Upper lobe of right lung (tissue), 1 donor: ENCODE data around the gene FAM20A. TPM values are rescaled to one million over a fixed set of nuclear protein-coding genes. Genes with fewer than 3 reads are reported as not detected.

Source experiments
- ATAC-seq: fragments of 200-7000 bp; cut with Tn5 transposase; one replicate; pipeline ENCODE4 v1.9.1; 2020; ENCODE audit warnings: mild to moderate bottlenecking, moderate library complexity
- DNase-seq: peaks from one replicate; pipeline ENCODE4 v3.0.0-alpha.2; 2020
- H3K27ac ChIP-seq: fragments of 200-600 bp; one replicate; pipeline ENCODE4 v1.8.0; 2022
- H3K27me3 ChIP-seq: fragments of 200-600 bp; one replicate; pipeline ENCODE4 v1.8.0; 2022; ENCODE audit warnings: mild to moderate bottlenecking
- H3K36me3 ChIP-seq: fragments of 200-600 bp; one replicate; pipeline ENCODE4 v1.8.0; 2022
- H3K4me1 ChIP-seq: fragments of 200-600 bp; one replicate; pipeline ENCODE4 v1.8.0; 2022
- H3K4me3 ChIP-seq: fragments of 200-600 bp; one replicate; pipeline ENCODE4 v1.8.0; 2022; ENCODE audit warnings: mild to moderate bottlenecking
- H3K9me3 ChIP-seq: fragments of 200-600 bp; one replicate; pipeline ENCODE4 v1.8.0; 2022
- intact Hi-C: fragments of 100-400 bp; cut with DNase I; formaldehyde crosslinking; loops from one replicate; pipeline ENCODE4 v1.11.0; 2022
- total RNA-seq: library from RNA; stranded (reverse); fragmentation: NEBNext Ultra II Directional; extraction: Animal tissue kit (Norgen Biotek cat#: 25700); gene quantifications from one replicate; pipeline ENCODE4 v1.2.1, GENCODE V29; 2021
- TF ChIP-seq, protein P1 (sequence below): fragments of 200-600 bp; IDR thresholded peaks from one replicate; pipeline ENCODE4 v1.8.0; 2022; ENCODE audit warnings: antibody characterized with exemption
- donor health status: DM: no; HTN: yes; CAD: no; lungs with severe emphysema.

The FAM20A gene
- total RNA-seq, 1 donor from 2014 or later: 43.3 TPM

DNA sequence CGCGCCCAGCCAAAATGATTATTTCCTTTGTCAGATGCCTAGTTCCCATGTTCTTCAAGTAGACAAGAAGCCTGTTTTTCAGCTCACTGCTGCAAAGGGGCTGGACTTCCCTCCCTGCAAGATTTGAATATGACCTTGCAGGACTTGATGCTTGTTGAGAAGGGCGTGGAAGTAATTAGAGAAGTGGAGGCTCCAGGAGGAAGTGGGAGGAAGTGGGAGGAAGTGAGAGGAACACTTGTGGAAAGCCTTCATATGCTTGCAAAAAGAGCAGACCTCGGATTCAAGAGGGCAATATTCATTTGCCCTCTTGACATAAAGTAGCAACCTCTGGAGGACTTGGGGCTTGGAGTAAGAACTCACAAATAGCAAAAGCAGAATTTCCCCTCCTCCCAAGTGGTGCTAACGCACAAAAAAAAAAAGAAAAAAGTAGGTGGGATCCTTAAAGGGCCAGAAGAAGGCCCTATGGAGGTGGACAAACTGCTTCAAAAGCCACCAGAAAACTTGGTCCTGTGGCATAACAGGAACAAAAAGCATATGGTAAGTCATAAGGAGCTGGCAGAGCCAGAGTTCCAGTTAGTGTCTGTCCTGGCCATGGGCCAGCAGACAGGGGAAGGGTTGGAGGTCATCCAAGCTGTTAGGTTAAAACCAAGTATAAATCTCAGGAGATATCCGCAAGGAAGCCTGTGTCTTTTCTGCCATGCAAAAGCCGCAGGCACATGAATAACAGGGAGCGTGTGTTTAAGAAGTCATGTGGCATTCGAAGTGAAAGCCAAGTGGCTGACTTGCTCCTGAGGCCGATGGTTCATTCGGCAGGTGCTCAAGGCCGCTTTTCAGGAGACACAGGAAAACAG is 109.6 kb downstream of the FAM20A start:
- Histone ChIP-seq H3K9me3 (no peaks in the 10 kb centered on the region), H3K27ac (peak overlapping the region; percentile 69), H3K4me1 (peaks cover 23% of the 10 kb centered on the region), H3K4me3 (peak overlapping the region; percentile 6), H3K36me3 (no peaks in the 10 kb centered on the region), H3K27me3 (no peaks in the 10 kb centered on the region)
- intact Hi-C loops: no loop called here
- peak; percentile 93 for ATAC-seq
- TF ChIP-seq, protein P1, sequence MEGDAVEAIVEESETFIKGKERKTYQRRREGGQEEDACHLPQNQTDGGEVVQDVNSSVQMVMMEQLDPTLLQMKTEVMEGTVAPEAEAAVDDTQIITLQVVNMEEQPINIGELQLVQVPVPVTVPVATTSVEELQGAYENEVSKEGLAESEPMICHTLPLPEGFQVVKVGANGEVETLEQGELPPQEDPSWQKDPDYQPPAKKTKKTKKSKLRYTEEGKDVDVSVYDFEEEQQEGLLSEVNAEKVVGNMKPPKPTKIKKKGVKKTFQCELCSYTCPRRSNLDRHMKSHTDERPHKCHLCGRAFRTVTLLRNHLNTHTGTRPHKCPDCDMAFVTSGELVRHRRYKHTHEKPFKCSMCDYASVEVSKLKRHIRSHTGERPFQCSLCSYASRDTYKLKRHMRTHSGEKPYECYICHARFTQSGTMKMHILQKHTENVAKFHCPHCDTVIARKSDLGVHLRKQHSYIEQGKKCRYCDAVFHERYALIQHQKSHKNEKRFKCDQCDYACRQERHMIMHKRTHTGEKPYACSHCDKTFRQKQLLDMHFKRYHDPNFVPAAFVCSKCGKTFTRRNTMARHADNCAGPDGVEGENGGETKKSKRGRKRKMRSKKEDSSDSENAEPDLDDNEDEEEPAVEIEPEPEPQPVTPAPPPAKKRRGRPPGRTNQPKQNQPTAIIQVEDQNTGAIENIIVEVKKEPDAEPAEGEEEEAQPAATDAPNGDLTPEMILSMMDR: no peak
- peak; percentile 63 for DNase-seq

DNA sequence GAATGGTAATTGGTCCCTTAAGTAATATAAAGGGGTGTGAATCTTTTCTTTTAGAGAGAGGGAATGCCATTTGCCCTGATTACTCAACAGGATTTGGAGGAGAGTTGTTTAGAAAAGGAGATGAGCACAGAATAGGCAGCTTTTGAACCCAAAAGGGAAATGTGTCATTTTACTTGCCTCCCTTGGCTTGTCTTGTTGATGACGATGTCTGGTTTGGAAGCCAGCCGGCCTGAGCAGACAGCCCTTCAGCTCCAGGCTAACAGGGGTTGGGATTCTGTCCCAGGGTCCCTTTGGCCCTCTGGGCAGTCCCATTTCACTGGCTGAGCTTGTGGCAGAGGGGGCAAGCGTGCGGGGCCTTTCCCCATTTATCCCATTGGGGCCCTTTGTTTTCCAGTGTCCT is 111.2 kb downstream of the FAM20A start:
- DNase-seq (no peak), ATAC-seq (no peak)
- TF ChIP-seq, protein P1: no peak
- Histone ChIP-seq H3K27ac (no peak overlapping the region), H3K4me1 (peaks cover 27% of the 10 kb centered on the region), H3K9me3 (no peaks in the 10 kb centered on the region), H3K36me3 (no peaks in the 10 kb centered on the region), H3K4me3 (no peak overlapping the region), H3K27me3 (no peaks in the 10 kb centered on the region)
- intact Hi-C loops: no loop called here

Other genes starting within 250 kb of the FAM20A start
- 38.1 TPM for gene WIPI1, start 143.9 kb downstream of the FAM20A start, total RNA-seq
- 389 TPM for gene PRKAR1A, start 88.9 kb downstream of the FAM20A start, total RNA-seq